Measurements from ENCODE around the gene IGF2. TPM values are rescaled to one million over a fixed set of nuclear protein-coding genes. Genes with fewer than 3 reads are reported as not detected.

The IGF2 gene
- total RNA-seq, 1 donor from 2014 or later, result 56.5 TPM

DNA sequence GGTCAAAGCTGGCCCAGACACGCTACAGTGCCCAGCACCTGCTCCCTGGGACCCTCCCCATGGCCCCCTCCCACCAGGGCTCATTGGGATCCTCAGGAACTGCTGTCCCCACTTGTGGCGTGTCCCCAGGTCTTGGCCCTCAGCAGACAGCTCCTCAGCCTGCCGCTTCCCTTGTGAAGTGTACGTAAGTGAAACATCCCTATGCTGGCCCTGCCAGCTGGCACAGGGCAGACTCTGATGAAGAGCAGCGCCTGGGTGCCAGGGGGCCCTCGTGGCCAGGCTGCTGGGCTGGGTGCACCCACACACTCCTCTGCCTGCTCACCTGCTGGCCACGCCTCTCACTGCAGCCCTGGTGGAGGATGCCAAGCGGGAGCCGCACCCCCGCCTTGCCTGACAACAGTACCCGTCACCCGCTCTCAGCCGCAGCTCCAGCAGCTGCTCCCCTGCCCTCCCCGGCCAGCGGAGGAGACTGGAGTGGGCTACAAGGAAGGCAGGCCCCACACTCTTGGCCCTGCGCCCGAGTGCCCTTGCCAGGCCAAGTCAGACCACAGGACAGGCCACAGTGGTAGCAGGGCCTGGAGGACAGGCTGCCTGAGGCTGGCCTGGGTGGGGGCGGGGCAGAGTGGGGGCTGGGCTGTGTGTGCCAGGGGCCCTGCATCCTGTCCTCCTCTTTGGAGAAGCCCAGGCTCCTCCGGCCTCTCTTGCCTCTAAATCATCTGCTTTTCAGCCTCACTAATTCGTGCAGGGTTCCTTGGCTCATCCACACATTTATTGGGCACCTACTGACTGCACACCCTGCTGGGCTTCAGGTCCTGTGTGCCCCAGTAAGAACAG, 39.5 kb downstream of the IGF2 start:
- Histone ChIP-seq H3K4me1 (peaks cover 36% of the 10 kb centered on the region), H3K4me3 (no peak overlapping the region), H3K36me3 (no peaks in the 10 kb centered on the region), H3K27me3 (no peaks in the 10 kb centered on the region), H3K9me3 (no peaks in the 10 kb centered on the region), H3K27ac (no peak overlapping the region)
- TF ChIP-seq, protein P1, sequence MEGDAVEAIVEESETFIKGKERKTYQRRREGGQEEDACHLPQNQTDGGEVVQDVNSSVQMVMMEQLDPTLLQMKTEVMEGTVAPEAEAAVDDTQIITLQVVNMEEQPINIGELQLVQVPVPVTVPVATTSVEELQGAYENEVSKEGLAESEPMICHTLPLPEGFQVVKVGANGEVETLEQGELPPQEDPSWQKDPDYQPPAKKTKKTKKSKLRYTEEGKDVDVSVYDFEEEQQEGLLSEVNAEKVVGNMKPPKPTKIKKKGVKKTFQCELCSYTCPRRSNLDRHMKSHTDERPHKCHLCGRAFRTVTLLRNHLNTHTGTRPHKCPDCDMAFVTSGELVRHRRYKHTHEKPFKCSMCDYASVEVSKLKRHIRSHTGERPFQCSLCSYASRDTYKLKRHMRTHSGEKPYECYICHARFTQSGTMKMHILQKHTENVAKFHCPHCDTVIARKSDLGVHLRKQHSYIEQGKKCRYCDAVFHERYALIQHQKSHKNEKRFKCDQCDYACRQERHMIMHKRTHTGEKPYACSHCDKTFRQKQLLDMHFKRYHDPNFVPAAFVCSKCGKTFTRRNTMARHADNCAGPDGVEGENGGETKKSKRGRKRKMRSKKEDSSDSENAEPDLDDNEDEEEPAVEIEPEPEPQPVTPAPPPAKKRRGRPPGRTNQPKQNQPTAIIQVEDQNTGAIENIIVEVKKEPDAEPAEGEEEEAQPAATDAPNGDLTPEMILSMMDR (IDR thresholded peaks at IDR 0.05), result no peak
- TF ChIP-seq POLR2A (IDR thresholded peaks at IDR 0.05) (no peak), POLR2AphosphoS5 (IDR thresholded peaks at IDR 0.05; ENCODE audit: insufficient read depth in 1 of 2, low read depth in 1 of 2) (no peak)
- intact Hi-C loops (cut with DNase I), result no loop called here
- no peak for DNase-seq (ENCODE audit: extremely low spot score in 2 of 2)

DNA sequence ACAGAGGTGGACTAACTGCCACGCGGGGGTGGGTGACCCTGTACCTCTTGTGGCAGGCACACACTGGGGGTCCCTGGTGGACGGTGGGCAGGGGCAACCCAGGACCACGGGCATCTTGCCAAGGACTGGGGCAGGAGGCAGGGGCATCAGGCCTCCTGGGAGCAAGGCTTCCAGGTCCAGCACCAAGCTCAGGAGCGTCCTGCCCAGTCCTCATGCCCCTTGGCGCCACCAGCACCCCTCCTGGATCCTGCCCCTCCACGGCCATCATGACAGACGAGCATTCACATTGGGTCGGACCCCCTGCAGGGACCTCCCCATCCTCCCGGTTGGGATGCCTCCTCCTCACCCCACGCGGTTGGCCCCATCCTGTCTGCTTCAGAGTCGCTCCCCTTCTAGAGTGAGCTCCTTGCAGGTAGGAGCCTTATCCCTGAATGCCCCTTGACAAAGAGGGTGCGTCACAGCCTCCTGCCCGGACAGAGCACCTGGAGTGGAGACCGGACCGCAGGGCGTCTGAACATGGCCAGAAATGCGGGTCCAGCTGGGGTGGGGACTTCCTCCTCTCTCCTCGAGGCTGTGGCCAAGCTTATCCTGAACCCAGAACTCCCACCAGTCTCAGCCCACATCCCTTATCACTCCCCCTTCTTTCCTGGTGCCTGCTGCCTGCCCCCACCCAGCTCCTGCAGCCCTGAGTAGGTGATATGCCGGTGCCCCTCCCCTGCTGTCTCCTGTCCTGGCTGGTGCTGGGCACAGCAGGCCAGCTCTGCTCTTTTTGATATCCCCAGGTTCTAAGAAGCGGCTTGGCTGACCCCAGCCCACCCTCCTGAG, 40.3 kb downstream of the IGF2 start:
- Histone ChIP-seq H3K9me3 (no peaks in the 10 kb centered on the region), H3K4me1 (peaks cover 36% of the 10 kb centered on the region)

DNA sequence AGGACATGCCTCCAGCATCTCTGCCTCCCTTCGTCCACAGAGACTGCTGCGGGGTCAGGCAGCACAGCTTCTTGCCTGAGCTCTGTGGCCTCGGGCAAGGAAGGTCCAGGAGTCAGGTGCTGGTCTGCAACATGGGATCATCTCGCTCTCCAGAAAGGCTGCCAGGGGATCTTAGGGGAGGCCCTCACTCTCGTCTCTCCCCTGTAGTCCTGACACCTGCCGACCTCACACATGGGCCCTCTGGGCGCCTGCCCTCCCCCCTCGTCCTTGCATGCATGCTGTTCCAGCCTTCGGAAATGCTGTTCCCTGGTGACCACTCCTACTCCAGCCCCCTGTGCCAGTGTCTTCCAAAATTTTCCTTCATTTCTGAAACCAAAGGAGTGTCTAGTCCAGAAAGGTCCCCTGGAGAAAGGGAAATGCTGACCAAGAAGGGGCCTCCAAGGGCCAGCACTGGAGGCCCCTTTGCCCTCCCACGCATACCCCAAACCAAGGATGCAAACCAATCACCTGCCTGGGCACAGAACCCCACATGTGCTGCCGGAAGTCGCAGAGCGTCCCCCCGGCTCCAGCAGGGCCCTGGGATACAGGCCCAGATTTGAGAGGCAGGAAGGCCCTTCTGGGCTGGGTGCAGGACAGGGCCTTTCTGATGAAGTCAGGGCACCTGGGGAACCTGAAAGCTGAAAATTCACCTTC, 41.0 kb downstream of the IGF2 start:
- intact Hi-C loops (cut with DNase I), result no loop called here
- Histone ChIP-seq H3K4me1 (peaks cover 38% of the 10 kb centered on the region), H3K27ac (peak overlapping the region; percentile 84), H3K9me3 (no peaks in the 10 kb centered on the region), H3K36me3 (no peaks in the 10 kb centered on the region), H3K27me3 (no peaks in the 10 kb centered on the region), H3K4me3 (no peak overlapping the region)
- DNase-seq (ENCODE audit: extremely low spot score in 2 of 2), result no peak
- TF ChIP-seq POLR2A (IDR thresholded peaks at IDR 0.05), result no peak
- TF ChIP-seq POLR2AphosphoS5 (IDR thresholded peaks at IDR 0.05; ENCODE audit: insufficient read depth in 1 of 2, low read depth in 1 of 2), result no peak
- TF ChIP-seq, protein P1 (IDR thresholded peaks at IDR 0.05), result no peak

More for the DNA sequence above, 40.3 kb downstream of the IGF2 start:
- TF ChIP-seq POLR2A (IDR thresholded peaks at IDR 0.05) (no peak), POLR2AphosphoS5 (IDR thresholded peaks at IDR 0.05; ENCODE audit: insufficient read depth in 1 of 2, low read depth in 1 of 2) (no peak)
- TF ChIP-seq, protein P1 (IDR thresholded peaks at IDR 0.05), result no peak
- intact Hi-C loops (cut with DNase I), result no loop called here
- DNase-seq (ENCODE audit: extremely low spot score in 2 of 2), result no peak
- Histone ChIP-seq H3K27ac (no peak overlapping the region), H3K36me3 (no peaks in the 10 kb centered on the region), H3K27me3 (no peaks in the 10 kb centered on the region), H3K4me3 (no peak overlapping the region)

DNA sequence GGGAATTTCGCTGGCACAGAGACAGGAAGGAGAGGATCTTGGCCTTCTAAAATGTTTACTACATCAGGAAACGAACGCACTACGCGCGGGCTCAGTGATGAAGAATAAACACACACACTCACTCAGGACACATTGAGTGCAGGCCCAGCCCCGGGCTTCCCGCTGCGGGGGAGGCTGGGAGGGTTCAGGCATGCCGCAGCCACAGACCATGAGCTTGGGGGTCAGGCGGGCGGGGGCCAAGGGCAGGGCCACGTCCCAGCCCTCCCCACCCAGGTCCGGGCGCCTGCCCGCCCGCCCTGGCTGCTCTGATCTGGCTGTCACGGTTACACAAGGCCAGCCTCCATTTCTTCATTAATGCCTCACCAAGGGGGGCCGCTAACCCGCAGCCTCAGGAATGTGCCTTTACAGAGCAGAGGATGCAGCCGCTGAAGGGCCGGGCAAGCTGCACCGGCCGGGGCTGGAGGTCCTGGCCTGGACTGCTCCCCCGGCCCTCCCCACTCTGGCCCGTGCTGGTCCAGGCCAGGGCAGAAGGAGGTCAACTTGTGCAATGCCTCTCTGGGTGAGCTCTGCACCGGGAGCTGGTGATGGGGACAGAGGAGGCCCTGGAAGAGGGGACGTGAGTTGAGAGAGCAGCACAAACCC, 41.7 kb downstream of the IGF2 start:
- no peaks in the 10 kb centered on the region for H3K36me3 ChIP-seq
- TF ChIP-seq POLR2AphosphoS5 (IDR thresholded peaks at IDR 0.05; ENCODE audit: insufficient read depth in 1 of 2, low read depth in 1 of 2) (peak; percentile 42 to 90), POLR2A (IDR thresholded peaks at IDR 0.05) (no peak)
- TF ChIP-seq, protein P1 (IDR thresholded peaks at IDR 0.05), result no peak
- peak overlapping the region; percentile 84 for H3K27ac ChIP-seq
- H3K4me3 ChIP-seq, result no peak overlapping the region
- peak in 1 of 2 donors; percentile 96 for DNase-seq (ENCODE audit: extremely low spot score in 2 of 2)
- H3K27me3 ChIP-seq, result no peaks in the 10 kb centered on the region
- H3K9me3 ChIP-seq, result no peaks in the 10 kb centered on the region
- peaks cover 44% of the 10 kb centered on the region for H3K4me1 ChIP-seq
- intact Hi-C loops (cut with DNase I), result no loop called here

All from vagina (tissue), 2 donors.